ENCODE measurements around the gene SLC10A1.

GRCh38 chr14:69827560-69827959 lies 30.5 kb upstream of the SLC10A1 start:
- TF ChIP-seq POLR2A (IDR thresholded peaks at IDR 0.05; ENCODE audit: low read length) = no peak
- TF ChIP-seq GATA1 (IDR thresholded peaks at IDR 0.05; ENCODE audit: low read depth, low read length) = no peak

Data from erythroblast (primary cell).